ENCODE results near the gene SLC24A3.
"Not testable (repeated sequence)": the region's sequence is repeated elsewhere in the genome, so short reads cannot be mapped to it uniquely, and the experiment has no call there.

SLC24A3 gene

DNA sequence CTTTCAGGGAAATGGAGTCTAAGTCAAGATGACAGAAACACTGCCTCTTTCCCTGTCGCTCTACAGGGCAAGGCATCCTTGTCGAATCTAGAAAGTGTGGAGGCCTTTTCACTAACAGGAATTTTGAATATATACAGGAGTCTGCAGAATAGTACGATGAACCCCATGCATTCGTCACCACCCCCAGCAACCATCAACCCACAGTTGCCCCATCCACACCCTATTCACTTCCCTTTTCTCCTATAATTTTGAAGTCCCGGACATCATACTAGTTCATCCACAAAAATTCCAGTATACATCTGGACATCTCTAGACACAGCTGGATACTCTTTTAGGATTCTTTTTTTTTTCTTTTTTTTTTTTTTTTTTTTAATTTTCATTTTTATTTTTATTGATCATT is 464.9 kb downstream of the SLC24A3 start:
- Histone ChIP-seq H3K4me1 (ENCODE audit: control insufficient read depth in 1 of 2, insufficient read depth in 2 of 2, low read length in 2 of 2) (no peaks in the 10 kb centered on the region), H3K27ac (ENCODE audit: low read length) (no peak overlapping the region), H3K4me3 (ENCODE audit: low read depth in 1 of 2, low read length in 2 of 2) (no peak overlapping the region), H3K9me3 (ENCODE audit: control insufficient read depth in 1 of 2, low read length in 2 of 2) (no peaks in the 10 kb centered on the region), H3K27me3 (ENCODE audit: low read depth, low read length) (no peaks in the 10 kb centered on the region), H3K36me3 (ENCODE audit: control insufficient read depth in 1 of 2, insufficient read depth in 2 of 2, low read length in 2 of 2) (no peaks in the 10 kb centered on the region)

DNA sequence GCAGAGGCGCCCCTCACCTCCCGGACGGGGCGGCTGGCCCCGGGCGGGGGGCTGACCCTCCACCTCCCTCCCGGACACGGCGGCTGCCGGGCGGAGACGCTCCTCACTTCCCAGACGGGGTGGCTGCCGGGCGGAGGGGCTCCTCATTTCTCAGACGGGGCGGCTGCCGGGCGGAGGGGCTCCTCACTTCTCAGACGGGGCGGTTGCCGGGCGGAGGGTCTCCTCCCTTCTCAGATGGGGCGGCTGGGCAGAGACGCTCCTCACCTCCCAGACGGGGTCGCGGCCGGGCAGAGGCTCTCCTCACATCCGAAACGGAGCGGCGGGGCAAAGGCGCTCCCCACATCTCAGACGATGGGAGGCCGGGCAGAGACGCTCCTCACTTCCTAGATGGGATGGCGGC is 466.1 kb downstream of the SLC24A3 start:
- not testable (repeated sequence) for H3K4me3 ChIP-seq (ENCODE audit: low read depth in 1 of 2, low read length in 2 of 2); H3K27ac ChIP-seq (ENCODE audit: low read length); H3K36me3 ChIP-seq (ENCODE audit: control insufficient read depth in 1 of 2, insufficient read depth in 2 of 2, low read length in 2 of 2); H3K4me1 ChIP-seq (ENCODE audit: control insufficient read depth in 1 of 2, insufficient read depth in 2 of 2, low read length in 2 of 2); H3K27me3 ChIP-seq (ENCODE audit: low read depth, low read length); H3K9me3 ChIP-seq (ENCODE audit: control insufficient read depth in 1 of 2, low read length in 2 of 2)

- no peak overlapping the region for H3K27ac ChIP-seq (ENCODE audit: low read length)
- H3K9me3 ChIP-seq (ENCODE audit: control insufficient read depth in 1 of 2, low read length in 2 of 2): no peaks in the 10 kb centered on the region
- H3K36me3 ChIP-seq (ENCODE audit: control insufficient read depth in 1 of 2, insufficient read depth in 2 of 2, low read length in 2 of 2): peaks cover 0 to 9% of the 10 kb centered on the region in 2 donors
- no peaks in the 10 kb centered on the region for H3K4me1 ChIP-seq (ENCODE audit: control insufficient read depth in 1 of 2, insufficient read depth in 2 of 2, low read length in 2 of 2)
- no peaks in the 10 kb centered on the region for H3K27me3 ChIP-seq (ENCODE audit: low read depth, low read length)
- H3K4me3 ChIP-seq (ENCODE audit: low read depth in 1 of 2, low read length in 2 of 2): no peak overlapping the region
Measured at GRCh38 chr20:19679900-19680495, 467.6 kb downstream of the SLC24A3 start.

DNA sequence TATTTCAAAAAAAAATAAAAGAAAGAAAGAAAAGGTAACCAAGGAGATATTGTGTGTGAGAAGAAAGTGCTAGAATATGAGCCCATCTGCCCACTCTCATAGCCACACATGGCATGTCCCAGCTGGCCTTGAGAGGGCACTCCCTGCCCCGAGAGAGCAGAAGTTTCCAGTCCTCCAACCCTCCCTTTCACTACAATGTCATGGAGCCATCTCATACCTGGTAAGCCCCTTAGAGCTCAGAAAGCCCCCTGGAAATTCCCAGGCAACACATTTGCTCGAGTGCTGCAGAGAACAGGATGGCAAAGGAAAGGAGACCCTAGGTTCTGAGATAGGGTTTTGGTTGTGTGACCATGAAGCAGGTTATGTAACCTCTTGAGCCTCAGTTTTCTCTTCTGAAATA is 469.8 kb downstream of the SLC24A3 start:
- Histone ChIP-seq H3K4me3 (ENCODE audit: low read depth in 1 of 2, low read length in 2 of 2) (no peak overlapping the region), H3K27ac (ENCODE audit: low read length) (no peak overlapping the region), H3K36me3 (ENCODE audit: control insufficient read depth in 1 of 2, insufficient read depth in 2 of 2, low read length in 2 of 2) (peaks cover 0 to 18% of the 10 kb centered on the region in 2 donors), H3K27me3 (ENCODE audit: low read depth, low read length) (no peaks in the 10 kb centered on the region), H3K4me1 (ENCODE audit: control insufficient read depth in 1 of 2, insufficient read depth in 2 of 2, low read length in 2 of 2) (no peaks in the 10 kb centered on the region), H3K9me3 (ENCODE audit: control insufficient read depth in 1 of 2, low read length in 2 of 2) (no peaks in the 10 kb centered on the region)

DNA sequence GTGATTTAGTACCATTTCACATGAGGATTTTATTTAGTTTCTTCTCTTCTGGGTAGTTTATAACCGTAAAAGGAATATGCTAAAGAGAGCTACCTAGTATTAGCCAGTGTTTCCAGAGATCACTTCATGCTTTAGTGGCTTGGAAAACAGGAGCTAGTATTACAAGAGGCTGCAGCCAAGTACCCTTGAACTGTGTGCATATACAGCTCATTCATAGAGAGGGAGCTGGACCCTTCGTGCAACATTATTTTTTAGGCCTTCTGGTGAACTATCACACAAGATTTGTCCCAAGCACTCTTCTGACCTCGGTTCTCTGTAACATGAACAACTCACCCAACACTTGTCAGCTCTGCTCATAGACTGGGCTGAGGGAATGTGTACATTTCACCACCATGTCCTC is 470.7 kb downstream of the SLC24A3 start:
- Histone ChIP-seq H3K9me3 (ENCODE audit: control insufficient read depth in 1 of 2, low read length in 2 of 2) (no peaks in the 10 kb centered on the region), H3K4me3 (ENCODE audit: low read depth in 1 of 2, low read length in 2 of 2) (no peak overlapping the region), H3K27ac (ENCODE audit: low read length) (no peak overlapping the region), H3K27me3 (ENCODE audit: low read depth, low read length) (no peaks in the 10 kb centered on the region), H3K4me1 (ENCODE audit: control insufficient read depth in 1 of 2, insufficient read depth in 2 of 2, low read length in 2 of 2) (no peaks in the 10 kb centered on the region), H3K36me3 (ENCODE audit: control insufficient read depth in 1 of 2, insufficient read depth in 2 of 2, low read length in 2 of 2) (peaks cover 0 to 18% of the 10 kb centered on the region in 2 donors)

DNA sequence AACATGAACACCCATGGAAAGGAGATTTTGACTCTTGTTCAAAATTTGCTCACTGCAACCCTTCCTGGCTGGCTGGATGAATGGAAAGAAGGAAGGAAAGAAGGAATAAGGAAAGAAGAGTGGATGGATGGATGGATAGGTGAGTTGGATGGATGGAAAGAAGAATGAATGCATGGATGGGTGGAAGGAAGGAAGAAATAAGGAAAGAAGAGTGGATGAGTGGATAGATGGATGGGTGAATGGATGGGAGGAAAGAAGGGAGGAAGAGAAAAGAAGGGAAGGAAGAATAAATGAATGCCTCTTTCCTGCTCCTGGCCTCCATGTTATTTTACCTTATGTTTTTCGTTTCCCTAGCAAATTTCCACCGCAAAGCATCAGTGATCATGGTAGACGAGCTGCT is 471.4 kb downstream of the SLC24A3 start:
- no peaks in the 10 kb centered on the region for H3K9me3 ChIP-seq (ENCODE audit: control insufficient read depth in 1 of 2, low read length in 2 of 2)
- no peak overlapping the region for H3K27ac ChIP-seq (ENCODE audit: low read length)
- no peak overlapping the region for H3K4me3 ChIP-seq (ENCODE audit: low read depth in 1 of 2, low read length in 2 of 2)

GRCh38 chr20:19688031-19688806 is 475.8 kb downstream of the SLC24A3 start:
- H3K4me1 ChIP-seq (ENCODE audit: control insufficient read depth in 1 of 2, insufficient read depth in 2 of 2, low read length in 2 of 2): no peaks in the 10 kb centered on the region
- peaks cover 0 to 18% of the 10 kb centered on the region in 2 donors for H3K36me3 ChIP-seq (ENCODE audit: control insufficient read depth in 1 of 2, insufficient read depth in 2 of 2, low read length in 2 of 2)
- H3K27me3 ChIP-seq (ENCODE audit: low read depth, low read length): no peaks in the 10 kb centered on the region
- H3K4me3 ChIP-seq (ENCODE audit: low read depth in 1 of 2, low read length in 2 of 2): no peak overlapping the region
- no peak overlapping the region for H3K27ac ChIP-seq (ENCODE audit: low read length)
- H3K9me3 ChIP-seq (ENCODE audit: control insufficient read depth in 1 of 2, low read length in 2 of 2): no peaks in the 10 kb centered on the region

More for the DNA sequence above, 471.4 kb downstream of the SLC24A3 start:
- Histone ChIP-seq H3K4me1 (ENCODE audit: control insufficient read depth in 1 of 2, insufficient read depth in 2 of 2, low read length in 2 of 2) (no peaks in the 10 kb centered on the region), H3K27me3 (ENCODE audit: low read depth, low read length) (no peaks in the 10 kb centered on the region), H3K36me3 (ENCODE audit: control insufficient read depth in 1 of 2, insufficient read depth in 2 of 2, low read length in 2 of 2) (peaks cover 0 to 18% of the 10 kb centered on the region in 2 donors)

DNA sequence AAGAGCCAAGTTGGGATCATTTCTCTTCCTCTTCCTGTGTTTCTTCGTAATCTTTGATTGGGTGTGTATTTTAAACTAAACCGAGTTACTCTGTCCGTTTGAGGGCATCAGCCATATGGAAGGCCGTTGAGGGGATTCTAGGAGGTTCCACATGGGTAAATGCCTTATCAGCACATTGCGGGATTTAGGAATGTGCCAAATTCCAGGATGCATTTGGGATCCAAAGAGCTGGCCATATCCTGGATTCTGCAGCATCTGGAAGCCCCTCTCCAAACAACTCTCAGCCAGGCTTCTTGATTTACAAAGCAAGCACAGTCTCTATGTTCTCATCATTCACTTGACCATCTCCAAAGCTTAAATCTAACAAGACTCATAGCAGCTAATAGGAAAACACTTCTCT is 478.0 kb downstream of the SLC24A3 start:
- Histone ChIP-seq H3K27me3 (ENCODE audit: low read depth, low read length) (no peaks in the 10 kb centered on the region), H3K9me3 (ENCODE audit: control insufficient read depth in 1 of 2, low read length in 2 of 2) (no peaks in the 10 kb centered on the region), H3K4me3 (ENCODE audit: low read depth in 1 of 2, low read length in 2 of 2) (no peak overlapping the region), H3K4me1 (ENCODE audit: control insufficient read depth in 1 of 2, insufficient read depth in 2 of 2, low read length in 2 of 2) (no peaks in the 10 kb centered on the region), H3K36me3 (ENCODE audit: control insufficient read depth in 1 of 2, insufficient read depth in 2 of 2, low read length in 2 of 2) (peaks cover 3 to 5% of the 10 kb centered on the region in 2 donors), H3K27ac (ENCODE audit: low read length) (no peak overlapping the region)

DNA sequence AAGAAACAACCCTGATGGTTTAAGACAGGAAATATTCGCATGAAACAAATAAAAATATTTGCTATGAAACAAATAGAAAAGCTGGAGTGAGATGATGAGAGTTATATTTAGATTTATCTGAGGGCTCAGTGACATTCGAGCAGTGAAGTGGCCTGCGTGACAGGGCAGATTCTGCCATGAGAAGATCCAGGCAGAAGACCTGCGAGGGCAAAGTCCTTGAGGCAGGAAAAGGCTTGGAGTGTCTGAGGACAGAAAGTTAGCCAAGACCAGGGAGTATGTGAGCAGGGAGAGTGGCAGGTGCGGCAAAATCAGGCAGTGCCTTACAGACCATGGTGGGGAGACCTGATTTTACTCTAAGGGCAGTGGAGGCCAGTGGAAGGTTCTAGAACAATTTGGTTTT is 478.7 kb downstream of the SLC24A3 start:
- Histone ChIP-seq H3K9me3 (ENCODE audit: control insufficient read depth in 1 of 2, low read length in 2 of 2) (no peaks in the 10 kb centered on the region), H3K4me1 (ENCODE audit: control insufficient read depth in 1 of 2, insufficient read depth in 2 of 2, low read length in 2 of 2) (no peaks in the 10 kb centered on the region), H3K27me3 (ENCODE audit: low read depth, low read length) (no peaks in the 10 kb centered on the region), H3K27ac (ENCODE audit: low read length) (no peak overlapping the region), H3K36me3 (ENCODE audit: control insufficient read depth in 1 of 2, insufficient read depth in 2 of 2, low read length in 2 of 2) (peaks cover 0 to 3% of the 10 kb centered on the region in 2 donors), H3K4me3 (ENCODE audit: low read depth in 1 of 2, low read length in 2 of 2) (no peak overlapping the region)

DNA sequence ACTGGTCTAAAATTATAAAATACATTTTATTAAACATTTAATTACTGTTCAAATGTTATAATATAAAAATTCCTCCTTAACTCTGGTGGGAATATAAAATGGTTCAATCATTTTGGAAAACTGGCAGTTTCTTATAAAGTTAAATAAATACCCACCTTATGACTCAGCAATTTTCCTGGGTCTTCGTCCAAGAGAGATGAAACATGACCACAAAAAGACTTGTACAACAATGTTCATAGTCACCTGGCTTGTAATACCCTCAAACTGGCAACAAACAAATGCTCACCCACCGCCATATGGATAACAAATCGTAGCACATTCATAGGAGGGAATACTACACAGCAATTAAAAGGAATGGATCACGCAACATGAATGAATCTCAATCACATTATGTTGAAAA is 479.7 kb downstream of the SLC24A3 start:
- Histone ChIP-seq H3K36me3 (ENCODE audit: control insufficient read depth in 1 of 2, insufficient read depth in 2 of 2, low read length in 2 of 2) (peaks cover 0 to 3% of the 10 kb centered on the region in 2 donors), H3K9me3 (ENCODE audit: control insufficient read depth in 1 of 2, low read length in 2 of 2) (no peaks in the 10 kb centered on the region), H3K4me1 (ENCODE audit: control insufficient read depth in 1 of 2, insufficient read depth in 2 of 2, low read length in 2 of 2) (no peaks in the 10 kb centered on the region), H3K27me3 (ENCODE audit: low read depth, low read length) (no peaks in the 10 kb centered on the region), H3K27ac (ENCODE audit: low read length) (no peak overlapping the region), H3K4me3 (ENCODE audit: low read depth in 1 of 2, low read length in 2 of 2) (no peak overlapping the region)

DNA sequence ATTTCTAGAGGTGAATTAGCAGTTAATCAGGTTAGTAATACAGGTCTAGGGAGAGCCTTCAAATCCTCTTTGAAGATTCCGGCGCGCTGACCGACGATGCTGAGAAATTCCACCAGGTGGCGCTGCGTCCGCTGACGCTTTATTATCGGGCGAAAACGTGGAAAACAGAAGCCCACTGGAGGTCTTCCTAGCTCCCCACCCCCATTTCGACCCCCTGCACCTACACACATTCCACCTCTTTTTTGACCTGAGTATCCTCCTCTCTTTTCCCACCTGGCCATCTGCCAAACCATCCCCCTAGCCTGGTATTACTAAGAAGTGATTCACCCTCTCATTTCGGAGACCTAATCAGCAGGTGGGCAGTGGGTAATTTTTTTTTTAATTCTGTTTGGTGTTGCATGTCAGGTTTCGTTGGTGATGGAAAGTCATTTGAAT is 480.3 kb downstream of the SLC24A3 start:
- no peaks in the 10 kb centered on the region for H3K4me1 ChIP-seq (ENCODE audit: control insufficient read depth in 1 of 2, insufficient read depth in 2 of 2, low read length in 2 of 2)
- peaks cover 0 to 3% of the 10 kb centered on the region in 2 donors for H3K36me3 ChIP-seq (ENCODE audit: control insufficient read depth in 1 of 2, insufficient read depth in 2 of 2, low read length in 2 of 2)
- no peak overlapping the region for H3K4me3 ChIP-seq (ENCODE audit: low read depth in 1 of 2, low read length in 2 of 2)
- H3K9me3 ChIP-seq (ENCODE audit: control insufficient read depth in 1 of 2, low read length in 2 of 2): no peaks in the 10 kb centered on the region
- no peaks in the 10 kb centered on the region for H3K27me3 ChIP-seq (ENCODE audit: low read depth, low read length)
- H3K27ac ChIP-seq (ENCODE audit: low read length): no peak overlapping the region

Measured in muscle layer of duodenum (tissue), 2 donors.